Dedifferentiated amniotic fluid mesenchymal stem cell (primary cell): ENCODE data around the gene MAP2K5.
A peak's percentile ranks its signal among the peaks of the same experiment; 100 is the strongest.

Source experiments
- DNase-seq: peaks from one replicate; pipeline ENCODE4 v3.0.0-alpha.2; 2016; ENCODE audit errors: extremely low spot score

MAP2K5 gene

DNA sequence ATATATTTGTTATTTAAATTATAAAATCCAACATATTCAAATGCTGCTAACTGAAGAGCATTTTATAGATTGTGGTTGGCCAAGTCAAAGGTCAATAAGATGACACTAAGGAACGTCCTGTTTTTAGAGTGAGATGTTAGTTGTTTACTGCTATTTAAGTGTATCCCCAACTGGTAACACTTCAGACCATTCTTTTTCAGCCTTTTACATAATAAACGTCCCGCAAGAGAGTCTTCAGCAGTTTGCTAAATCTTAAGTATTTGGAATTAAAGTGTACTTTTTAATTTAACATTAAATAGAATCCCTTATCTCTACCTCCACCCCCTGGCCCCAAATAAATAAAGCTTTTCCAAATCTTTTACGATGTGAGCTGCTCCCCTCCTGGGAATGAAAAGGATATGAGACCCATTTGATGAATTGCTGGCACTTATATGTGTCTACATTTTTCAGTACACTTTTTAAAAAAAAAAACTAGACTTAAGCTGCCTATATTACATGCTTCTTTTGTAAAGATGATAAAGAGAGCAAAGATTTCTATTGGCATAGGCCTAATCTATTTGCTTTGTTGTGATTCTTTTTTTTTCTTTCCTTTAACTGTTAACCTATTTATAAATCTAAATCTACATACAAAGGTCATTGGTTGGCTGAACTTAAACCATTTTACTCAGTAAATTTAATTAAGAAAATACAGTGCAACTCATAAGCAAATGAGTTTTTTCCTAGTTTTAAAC lies 181.0 kb downstream of the MAP2K5 start:
- no peak for DNase-seq

DNA sequence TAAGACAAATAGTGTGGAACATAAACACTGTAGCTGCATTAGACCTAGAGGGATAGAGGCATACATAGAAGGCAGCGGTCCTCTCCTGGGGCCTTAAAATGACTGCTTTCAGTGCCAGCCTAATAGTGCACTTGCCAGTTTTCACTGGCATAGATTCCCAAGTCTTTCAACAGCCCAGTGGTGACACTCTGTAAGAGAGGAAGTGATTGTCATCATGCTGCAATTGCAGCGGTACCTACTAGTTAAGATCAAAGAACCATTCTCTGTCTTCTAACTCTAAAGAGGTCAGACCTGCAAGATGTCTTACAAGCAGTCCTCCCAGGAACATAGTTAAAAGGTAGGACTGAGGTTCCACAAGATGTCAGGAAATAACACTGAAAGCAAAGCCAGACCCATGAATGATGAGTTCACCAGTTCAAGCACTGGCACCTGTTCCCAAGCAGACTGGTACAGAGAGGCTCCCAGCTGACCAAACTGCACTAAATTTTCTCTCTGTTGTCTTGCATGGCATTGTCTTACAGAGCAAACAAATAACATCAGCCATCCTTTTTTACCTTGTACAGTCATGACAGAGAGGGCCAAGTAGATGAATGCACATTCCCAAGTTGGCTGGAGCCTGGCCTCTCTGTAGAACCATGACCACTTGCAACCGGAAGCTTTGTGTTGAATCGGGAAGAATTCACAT lies 182.3 kb downstream of the MAP2K5 start:
- DNase-seq, result no peak

DNA sequence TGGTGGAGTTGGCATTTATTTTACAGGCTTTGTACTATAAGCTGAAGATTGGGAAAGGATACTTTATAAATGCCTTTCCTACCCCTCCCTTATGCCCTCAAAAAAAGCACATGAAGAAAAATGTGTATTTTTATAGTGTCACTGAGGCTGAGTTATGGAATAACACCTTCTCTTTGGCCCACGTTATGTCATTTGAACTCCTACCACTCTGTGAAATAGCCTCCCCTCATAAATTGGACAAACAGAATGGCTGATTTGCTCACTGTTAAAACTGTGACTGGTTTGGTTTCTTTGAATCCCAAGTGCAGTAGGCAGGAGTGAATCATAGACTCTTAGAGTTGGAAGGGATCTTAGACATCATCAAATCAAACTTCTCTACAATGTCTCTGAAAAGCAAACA lies 187.6 kb downstream of the MAP2K5 start:
- DNase-seq, result no peak

DNA sequence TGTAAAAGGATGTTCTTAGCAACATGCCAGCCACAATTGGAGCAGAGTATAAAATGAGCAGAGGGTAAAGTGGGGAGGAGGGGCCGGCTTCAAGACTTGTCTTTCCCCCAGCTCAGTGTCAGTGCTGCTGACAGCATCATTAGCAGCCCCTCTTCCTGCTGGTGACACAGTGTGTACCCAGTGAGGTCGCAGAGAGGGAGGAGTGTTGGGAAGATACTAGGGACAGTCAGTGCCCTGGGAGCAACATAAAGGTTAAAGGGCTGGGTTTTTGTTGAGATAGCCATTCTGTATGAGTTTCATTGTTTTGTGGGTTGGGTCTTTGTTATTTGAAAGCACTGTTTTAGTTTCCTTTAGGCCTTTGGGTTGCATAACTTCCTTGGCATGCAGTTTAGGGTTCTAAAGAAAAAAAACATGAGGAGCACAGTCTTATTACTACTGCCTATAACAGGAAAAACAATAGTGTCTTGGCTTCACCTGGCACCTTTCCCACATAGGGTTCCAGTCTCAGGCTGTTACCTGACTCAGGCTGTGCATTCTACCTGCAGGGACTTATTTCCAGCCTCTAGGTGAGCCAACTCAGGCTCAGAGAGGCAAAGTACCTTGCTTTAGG lies 188.7 kb downstream of the MAP2K5 start:
- DNase-seq, result no peak

DNA sequence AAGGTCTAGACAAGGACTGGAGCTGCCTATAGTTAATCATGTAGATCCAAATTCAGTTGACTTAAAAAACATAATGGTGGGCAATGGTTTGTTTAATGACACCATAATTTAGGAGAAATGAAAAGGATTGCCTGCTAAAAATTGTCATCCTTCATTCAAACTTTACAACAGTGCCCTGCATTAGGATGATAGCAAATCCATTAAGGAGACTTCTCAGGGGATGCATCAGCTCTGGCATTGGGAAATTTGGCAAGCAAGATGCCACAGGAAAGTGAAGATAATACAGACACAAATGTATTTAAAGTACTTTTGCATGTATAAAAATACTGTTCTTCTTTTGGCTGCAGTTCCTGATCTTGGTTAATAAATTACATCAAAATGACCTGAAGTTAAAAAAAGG lies 189.7 kb downstream of the MAP2K5 start:
- DNase-seq, result no peak

DNA sequence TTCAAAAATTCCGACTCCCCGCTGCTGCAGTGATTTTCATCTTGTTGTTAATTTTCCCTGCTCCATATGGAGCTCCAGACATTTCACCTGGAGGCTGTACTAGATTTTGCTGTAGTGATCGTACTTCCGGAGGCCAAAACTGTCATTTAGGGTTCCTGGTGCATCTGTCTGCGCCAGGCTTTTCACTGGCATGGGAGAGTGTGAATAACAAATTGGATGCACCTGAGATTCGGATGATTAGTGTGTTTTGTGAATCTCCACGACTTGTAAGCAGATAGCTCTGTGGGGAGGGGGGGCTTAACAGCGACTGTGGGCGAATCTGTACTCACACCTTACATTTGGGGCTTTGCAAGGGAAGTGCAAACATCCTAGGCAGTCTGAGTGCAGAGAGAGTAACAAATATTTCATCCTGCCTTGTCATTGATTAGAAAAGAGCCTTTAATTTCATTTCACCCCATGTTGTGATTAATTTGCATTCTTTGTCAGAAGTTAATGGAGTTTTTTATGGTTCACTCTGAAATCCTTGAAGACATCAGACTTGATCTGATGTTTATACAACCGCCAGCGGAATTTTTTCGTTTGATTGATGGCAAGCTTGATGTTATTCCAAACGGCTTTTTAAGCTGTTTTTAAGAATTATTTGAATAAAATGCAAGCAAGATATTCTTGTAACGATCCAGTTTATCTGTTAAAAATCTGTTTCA lies 190.3 kb downstream of the MAP2K5 start:
- no peak for DNase-seq

DNA sequence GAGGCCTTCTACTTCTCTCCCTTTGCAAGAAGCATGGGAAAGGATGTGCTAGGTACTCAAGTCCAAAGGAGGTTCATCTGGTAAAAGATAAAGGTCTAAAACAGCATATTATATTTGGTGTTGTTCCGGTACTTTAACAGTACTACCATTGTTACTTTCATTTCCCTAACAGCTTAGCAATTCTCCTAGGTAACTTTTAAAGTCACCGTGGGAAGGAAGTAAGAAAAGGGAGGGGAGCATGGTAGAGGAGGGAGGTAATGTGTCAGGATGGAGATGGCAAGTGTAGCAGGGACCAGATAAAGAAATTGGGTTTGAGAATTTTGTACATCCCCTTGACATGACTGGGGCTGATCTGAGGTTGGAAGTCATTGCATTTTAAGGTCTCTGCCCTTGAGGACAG lies 193.4 kb downstream of the MAP2K5 start:
- DNase-seq, result no peak

DNA sequence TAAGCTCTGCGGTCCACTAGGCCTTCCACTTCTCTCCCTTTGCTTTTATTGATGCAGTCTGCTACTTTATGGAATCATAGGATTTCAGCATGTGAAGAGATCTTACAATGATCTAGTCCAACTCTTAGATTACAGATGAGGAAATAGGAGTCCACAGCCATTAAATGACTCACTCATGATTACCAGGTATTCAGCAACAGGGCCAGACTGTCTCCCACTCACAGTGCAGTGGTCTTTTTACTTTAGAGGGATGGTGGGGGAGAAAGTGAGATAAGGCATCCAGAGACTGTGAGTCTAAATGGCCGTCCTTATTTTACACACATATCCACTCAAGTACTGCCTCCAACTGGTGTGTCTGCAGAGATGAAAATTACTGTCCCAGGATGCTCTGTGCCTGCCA lies 194.3 kb downstream of the MAP2K5 start:
- no peak for DNase-seq

DNA sequence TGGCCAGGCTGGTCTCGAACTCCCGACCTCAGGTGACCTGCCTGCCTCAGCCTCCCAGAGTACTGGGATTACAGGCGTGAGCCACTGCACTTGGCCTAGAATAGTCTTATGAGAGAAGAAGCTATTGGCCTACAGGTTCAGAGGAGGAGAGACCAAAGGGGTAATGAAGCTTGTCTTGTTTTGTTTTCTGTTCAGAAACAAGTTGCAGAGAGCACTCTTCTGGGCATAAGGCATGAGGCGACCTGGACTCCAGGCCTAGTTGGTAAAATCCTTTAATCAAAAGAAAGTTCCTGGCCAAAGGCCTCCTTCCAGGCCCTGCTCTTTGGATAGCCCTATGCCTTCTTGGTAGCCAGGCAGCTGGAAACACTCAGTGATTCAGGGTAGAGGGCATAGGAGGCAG lies 195.6 kb downstream of the MAP2K5 start:
- no peak for DNase-seq

DNA sequence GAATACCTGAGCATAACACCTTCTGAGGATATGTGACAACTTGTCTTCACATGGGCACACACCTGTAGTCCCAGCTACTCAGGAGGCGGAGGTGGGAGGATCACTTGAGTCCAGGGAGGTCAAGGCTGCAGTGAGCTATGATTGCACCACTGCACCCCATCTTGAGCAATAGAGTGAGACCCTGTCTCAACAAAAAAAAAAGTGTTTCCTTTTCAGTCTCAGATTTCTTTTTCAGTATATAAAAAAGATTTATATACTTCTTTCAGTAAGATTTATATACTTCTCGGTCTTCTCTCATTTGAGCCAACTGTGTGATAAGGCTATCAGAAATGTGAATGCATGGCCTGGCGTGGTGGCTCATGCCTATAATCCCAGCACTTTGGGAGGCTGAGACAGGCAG lies 197.9 kb downstream of the MAP2K5 start:
- DNase-seq, result no peak

DNA sequence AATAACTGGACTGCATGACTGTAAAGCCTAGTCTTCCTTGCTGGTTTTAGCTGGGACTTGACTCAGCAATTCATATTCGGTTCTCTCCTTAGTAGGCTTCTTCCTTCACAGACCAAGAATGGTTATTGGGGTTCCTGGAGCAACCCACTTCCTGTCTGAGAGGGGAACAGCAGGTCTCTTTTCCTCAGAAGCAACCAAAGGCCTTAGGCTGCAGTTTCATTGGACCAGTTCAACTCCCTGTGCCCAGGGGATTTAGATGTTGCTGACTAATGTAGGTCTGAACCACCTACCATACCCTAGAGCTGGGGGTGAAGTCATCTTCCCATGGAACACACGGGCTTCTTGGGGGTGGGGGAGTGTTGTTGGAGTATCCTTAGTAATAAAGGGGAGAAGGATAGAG lies 198.8 kb downstream of the MAP2K5 start:
- no peak for DNase-seq

DNA sequence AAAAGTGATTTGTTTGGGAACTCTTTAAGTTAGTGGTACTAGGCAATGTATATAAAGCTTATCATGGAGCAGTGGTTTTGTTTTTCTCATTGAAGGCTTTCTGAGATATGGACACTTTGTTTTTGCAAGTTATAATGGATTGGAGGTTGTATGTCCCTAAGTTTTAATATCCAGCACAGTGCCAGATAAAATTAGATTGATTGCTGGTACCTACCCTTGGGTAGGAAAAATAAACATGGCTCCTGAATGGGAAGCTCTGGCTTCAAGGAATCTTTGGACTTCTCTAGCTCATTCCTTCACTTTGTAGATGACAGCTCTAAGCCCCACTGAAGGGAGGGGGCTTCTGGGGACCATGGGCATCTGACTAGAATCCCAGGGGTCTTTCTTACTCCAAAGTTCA lies 201.1 kb downstream of the MAP2K5 start:
- DNase-seq, result no peak

DNA sequence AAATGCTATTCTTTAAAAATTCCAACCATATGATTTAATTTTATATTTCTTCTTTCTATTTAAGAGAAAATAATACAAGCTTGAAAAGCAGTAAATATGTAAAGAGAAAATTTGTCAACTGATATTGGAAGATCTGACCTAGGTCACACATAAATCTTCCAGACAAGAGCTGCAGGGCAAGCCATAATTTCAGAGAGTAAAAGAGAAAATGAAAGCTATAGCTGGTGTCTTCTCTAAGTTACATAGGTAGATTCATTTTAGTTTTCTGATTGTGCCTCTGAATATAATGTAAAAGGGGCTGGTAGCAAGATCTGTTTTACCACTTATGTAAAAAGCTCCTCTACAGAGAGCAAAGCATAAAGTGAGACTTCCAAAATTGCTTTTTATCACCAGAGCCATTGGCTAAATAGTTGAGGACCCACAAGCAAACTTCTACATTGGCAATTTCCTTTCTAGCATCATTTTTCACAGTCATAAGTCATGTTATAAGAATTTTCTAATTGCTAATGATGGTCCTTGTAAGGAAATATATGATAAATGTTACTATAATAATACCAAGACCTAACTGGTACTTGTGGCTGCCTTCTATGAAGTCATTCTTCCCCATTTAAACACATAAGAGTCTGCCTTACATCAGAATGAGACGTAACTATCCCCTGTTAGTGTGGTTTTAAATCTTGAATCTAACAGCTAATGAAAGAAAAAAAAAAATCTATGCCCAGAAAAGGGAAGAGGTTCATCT lies 202.0 kb downstream of the MAP2K5 start:
- DNase-seq, result no peak

DNA sequence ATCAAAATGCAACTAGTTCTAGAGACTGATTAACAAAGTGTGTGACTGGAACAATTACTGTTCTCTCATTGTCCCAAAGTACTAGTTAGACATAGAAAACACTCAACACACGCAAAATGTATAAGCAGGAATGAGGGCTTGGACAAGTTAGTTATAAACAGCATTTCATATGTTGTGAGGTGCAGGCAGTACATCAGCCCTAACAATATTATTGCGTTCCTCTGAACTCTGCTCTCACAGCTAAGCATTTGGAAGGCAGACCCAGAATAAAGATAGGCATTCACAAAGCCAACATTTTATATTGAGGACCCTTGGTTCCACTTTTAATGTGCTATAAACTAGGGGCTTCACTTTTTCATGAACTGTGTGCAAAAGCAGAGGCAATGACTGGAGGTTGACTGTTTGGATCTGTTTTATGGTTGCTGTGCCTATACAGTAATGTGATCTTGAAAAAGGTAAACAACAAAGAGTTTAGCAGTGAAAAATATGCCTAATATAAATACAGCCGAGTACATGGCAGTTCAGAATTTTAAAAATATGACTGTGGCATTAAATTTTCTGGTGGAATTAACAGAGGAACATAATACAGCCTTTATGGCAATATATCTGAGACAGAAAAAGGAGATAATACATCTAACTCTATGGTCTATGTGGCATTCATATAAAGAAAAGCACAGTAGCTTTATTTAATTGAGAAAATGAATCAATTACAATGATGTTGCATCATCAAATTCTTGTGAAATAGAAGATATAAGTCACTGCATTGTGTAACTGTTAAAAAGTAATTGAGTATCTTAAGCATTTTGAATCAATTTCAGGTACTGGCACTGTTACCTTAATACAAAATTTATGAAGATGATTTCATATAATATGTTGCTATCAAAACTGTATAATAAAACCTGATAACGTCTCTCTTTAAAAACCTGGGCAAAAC lies 202.8 kb downstream of the MAP2K5 start:
- DNase-seq, result peak; percentile 59

DNA sequence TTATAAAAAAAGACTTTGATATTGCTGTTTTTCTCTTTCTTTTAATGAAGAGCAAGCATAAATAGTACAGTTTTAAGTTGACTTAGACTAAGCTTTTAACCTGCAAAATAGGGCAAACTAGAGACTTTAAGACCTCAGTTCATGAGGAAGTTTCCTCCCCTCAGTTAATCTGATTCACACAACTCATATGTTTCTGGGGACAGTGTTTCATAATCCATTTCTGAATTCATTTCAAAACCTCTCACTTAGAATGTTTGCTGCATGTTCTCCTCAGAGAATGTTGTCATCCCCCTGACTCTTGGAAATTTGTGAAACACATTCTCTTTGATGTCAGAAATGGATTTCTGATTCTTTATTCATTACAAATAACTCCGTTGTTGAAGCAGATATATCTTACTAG lies 203.5 kb downstream of the MAP2K5 start:
- DNase-seq, result peak; percentile 45

DNA sequence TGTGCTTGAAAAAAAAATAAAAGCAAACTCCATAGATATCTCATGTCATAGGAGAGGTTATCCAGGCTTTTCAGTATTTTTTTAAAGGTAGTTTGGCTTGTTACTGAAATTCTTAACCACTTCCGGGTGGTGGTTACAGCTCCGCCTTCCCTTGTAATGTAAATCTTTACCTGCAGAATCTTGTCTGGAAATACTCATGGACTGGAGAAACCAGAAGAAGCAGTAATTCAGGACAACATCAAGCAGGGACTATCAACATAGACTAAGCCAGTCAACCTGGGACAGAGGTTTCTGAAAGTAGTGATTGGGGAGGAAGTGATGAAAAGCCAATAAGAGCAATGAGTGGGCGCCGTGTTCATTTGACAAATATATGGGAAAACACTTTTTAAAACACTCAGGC lies 203.9 kb downstream of the MAP2K5 start:
- no peak for DNase-seq

DNA sequence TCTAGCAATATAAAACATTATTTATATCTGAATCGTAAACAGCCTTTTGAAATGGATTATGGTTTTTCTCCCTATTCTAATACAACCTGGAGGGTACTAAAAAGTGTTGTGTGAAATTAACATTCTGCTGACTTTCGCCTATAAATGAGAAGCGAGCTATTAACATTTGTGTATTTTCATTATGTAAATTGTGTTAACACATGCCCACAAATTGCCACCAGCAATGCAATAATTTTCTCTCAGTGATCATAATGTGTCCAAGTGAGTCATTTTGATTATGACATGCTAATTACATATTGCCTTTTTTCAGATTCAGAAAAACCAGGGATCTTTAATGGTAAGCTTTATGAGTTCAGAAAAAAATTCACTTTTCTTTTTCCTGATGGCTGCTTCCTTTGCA lies 205.4 kb downstream of the MAP2K5 start:
- no peak for DNase-seq

DNA sequence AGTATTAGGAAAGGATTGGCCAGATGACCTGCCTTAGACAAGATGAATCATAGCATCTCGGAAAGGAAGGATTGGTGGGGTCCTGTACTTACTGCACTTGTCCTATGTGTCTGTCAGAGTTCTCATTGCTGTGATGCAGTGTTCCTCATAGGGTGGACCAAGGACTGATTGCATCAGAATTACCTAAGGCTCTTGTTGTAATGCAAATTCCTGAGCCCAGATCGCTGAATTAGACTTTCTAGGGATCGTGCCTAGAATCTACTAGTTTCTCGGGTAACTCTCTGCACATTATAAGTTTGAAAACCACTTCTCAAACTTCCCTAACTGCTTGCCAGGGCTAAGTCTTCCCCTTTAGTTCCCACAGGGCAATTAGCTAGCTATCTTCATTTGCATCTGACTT lies 207.9 kb downstream of the MAP2K5 start:
- no peak for DNase-seq

DNA sequence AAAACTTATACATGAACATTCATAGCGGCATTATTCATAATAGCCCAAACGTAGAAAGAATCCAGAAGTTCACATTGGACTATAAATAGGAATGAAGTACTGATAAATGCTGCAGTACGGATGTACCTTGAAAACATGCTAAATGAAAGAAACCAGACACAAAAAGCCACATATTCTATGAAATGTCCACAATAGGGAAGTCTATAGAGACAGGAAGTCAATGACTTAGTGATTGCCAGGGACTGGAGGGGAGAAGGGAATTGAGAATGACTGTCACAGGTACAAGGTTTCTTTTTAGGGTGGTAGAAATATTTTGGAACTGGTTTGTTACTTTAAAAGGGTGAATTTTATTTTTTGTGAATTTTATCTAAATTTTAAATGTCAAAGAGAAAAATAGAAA lies 211.4 kb downstream of the MAP2K5 start:
- DNase-seq, result no peak

DNA sequence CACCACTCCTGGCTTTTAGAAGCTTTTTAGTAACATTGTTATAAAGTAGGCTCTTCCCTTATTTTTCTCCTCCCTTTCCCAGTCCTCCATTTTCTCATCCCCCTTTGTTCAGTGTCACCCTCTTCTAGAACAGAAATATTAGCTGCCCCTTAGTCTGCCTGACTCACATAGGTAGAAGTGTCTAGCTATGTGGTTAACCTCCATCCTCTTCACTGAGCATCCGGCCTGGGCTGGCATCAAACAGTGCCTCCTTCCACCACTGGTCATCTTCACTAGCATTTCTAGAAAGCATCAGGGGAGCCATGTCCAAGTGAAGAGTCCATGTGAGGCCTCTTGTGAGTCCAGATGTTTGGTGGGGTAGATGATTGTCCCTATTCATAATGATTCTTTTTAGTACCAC lies 212.8 kb downstream of the MAP2K5 start:
- no peak for DNase-seq

DNA sequence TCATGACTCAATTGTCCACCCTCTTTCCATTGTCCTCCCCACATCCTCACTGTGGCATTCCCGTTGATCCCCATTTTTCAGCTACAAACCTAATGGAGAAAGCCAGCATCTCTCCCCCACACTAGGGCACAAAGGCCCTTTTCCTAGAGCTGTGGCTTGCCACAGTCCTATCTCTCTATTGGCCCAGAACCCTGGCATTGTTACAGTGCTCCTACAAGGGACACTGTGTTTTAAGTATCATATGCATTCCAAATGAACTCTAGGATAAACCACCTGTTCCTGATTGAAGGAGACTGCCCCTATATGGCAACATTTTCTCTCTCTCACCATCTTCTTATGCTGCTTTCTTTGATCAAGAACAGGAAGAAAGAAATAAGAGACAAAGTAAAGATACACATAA lies 213.4 kb downstream of the MAP2K5 start:
- no peak for DNase-seq
